HG03097 (cell line): ENCODE measurements around the gene FSTL1.

Experiments used
- ATAC-seq: cut with Tn5 transposase; IDR thresholded peaks from one replicate; pipeline ENCODE4 v1.9.1; 2021; ENCODE audit not compliant: unreplicated experiment, low FRiP score

The FSTL1 gene

DNA sequence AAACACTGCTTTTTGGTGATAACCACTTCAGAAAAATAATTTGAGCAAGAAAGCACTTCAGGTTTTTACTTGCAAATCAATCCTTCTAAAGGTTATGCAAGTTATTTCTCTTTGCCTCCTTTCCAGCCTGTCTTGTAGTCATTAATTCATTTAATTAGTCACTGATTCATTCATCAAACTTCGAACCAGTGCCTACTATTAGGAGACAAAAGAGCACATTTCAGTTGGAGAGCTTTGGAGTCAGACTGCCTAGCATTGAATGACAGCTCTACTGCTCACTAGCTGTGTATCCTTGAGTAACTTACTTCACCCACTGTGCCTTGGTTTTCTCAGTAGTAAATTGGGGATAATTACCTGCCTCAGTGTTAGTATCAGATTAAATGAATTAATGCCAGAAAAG is 86.7 kb downstream of the FSTL1 start:
- no peak for ATAC-seq

DNA sequence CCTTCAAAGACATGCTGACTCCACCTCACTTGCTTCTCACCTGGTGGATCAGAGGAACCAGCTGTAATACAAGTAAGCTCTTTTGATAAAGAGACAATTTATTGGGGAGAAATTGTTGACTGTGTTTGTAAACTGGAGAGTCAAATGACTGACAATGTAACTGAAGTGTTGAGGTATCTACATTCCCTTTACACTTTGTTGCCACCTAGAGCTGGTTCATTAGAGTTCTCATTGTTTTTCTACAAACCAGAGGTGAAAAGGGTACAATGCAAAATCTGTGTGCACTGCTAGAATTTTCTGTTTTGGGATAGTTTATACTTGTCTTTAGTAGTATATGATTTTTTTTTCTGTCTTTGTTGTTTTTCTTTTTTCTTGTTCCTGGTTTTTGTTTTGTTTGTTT is 93.0 kb downstream of the FSTL1 start:
- no peak for ATAC-seq

DNA sequence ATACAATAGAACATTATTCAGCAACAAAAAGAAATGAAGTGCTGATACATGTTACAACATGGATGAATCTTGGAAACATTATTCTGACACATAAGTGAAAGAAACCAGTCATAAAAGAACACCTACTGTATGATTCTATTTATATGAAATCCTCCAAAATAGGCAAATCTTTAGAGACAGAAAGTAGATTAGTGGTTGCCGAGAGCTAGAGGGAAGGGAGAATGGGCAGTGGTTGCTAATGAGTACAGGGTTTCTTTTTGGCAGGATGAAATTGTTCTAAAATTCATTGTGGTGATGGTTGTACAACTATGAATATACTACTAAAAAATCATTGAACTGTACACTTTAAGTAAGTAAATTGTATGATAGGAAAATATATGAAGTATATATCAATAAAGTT is 95.3 kb downstream of the FSTL1 start:
- ATAC-seq = no peak

DNA sequence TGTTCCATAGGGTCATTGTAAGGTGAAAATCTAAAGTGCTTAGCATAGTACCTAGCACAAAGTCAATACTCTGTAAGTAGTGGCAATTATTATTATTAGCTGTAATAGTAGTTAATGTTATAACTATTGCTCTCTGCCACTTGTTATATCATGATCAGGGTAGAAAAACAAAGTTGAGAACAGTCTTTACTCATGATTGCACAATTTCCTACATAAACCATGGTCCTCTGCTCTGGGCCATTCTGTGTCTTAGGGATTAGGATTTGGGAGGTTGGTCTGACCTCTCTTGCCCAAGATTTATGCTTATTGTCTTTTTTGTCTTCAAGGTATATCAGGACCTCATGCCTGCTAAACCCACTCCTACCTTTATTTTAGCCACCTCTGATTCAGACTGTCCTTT is 97.3 kb downstream of the FSTL1 start:
- no peak for ATAC-seq

DNA sequence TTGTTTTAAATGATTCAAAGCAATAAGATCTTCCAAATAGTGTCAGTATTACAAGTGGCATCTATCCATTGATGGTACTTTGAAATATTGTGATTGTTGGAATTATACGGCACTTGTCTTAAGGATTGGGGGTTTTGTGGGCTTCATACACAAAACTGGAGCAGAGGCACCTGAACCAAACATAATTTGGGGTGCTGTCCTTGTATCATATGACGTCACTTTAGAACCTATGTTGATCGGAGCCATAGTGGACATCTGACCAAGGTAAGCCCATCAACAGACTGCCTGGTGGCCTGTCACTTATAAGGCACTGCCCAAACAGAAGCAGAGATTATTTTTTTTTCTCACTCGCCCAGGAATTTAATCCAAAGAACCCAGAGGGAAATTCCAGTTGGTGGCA is 98.8 kb downstream of the FSTL1 start:
- no peak for ATAC-seq

DNA sequence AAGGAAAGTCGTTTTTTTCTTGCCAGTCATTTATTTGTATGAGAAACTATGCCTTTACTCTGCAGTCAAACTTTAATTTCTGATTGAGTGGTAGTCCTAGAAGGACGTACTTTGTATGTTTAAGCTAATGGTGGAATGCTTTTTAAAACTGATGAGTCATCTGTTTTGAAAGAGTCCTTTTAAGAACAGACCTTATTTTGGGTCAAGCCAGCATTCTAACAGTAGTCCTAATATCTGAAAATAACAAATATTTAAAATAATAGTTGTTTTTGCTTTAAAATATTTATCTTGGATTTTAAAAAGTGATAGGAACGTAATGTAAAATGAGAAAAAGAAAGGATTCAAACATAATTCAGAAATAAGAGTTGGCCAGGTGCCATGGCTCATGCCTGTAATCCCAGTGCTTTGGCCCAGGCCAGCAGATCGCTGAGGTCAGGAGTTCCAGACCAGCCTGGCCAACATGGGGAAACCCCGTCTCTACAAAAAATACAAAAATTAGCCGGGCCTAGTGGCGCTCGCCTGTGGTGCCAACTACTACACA is 100.3 kb downstream of the FSTL1 start:
- ATAC-seq = no peak

DNA sequence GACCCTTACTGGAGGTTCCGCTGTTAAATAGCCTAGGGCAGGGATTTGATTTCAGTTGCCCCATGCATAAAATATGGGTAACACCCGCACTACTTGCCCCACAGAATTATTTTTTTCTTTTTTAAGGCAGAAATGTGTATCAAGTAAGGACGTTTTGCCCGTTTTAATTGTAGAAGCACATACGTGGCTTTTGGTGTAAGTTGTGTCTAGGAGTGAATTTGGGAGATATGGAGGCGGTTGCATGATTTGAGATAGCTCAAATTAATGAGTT is 101.0 kb downstream of the FSTL1 start:
- no peak for ATAC-seq

DNA sequence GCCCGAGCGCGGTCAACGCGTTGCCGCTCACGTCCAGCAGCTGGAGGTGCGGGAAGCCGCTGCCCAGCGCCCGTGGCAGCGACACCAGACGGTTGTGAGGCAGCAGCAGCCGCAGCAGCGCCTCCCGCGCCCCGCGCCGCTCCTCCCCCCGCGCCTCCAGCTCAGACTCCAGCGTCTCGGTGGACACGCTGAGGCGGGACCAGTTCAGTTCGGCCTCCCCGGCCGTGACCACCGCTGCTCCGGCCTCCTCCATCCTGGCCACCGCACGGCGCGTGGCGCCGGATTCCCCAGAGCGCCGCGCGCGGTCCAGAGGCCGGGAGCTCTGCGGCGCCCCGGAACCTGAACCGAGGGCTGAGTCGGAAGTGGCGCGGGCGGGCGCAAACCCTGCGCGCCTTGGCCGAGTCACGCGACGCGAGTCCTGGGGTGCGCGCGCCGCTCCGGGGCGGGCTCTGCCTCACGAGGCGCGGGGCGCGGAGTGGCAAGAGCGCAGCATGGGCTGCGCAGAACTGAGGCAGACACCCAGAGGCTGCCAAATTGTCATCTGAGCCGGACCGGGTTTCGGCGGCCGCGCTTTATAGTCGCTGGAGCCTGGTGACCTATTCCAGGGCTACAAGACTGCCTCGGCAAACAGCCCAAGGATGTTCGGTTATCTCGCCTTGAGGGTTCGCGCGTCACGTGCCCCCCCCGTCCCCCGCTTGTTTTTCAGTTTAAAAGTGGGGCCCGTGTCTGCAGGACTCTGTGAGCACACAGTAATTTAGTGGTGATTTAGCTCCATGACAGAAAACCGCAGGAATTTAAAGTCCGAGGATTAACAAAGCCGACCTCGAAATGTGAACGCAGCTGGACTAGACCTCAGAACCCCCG is 101.6 kb downstream of the FSTL1 start, which contains the start of gene LRRC58:
Gene LRRC58 (minus strand): TSS at position 364 of the 864 bp plus-strand sequence. CDS start 111 bp downstream, at position 253.
- peak; percentile 91 for ATAC-seq

DNA sequence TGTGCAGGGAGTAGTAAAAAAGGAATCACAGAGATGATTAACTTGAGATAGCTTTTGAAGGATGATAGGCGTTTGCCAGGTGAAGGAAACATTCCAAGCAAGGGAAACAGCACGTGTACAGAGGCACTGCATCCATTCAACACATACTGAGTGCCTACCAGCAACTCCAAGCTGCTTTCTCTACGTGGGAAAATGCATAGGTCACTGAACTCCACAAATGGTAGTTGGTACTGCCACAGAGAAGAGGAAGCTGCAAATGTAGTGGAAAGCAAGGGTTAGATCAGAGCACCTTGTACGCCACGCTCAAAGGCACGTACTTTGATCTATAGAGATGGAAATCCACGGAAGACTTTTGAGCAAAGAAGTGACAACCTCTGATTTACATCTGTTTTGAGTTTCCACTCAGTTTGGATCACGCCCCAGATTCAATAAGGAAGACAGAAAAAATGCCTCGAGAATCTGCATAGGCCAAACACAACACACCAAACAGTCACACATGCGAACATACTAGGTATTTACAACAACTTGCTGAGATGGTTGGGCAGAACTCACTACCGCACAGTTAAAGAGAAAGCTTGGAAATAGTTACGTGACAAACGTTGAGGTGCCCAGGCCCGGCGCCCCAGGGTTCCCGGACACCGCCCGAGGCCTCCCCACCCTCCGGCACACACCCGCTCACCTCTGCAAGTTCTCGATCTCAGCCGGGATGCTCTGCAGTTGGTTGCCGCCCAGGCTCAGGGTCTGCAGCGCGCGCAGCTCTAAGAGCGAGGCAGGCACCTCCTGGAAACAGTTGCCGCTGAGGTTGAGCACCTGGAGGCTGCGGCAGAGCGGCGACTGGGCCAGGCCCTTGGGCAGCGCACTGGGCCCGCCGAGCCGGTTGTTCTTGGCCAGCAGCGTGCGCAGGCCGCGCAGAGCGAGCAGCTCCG is 102.5 kb downstream of the FSTL1 start:
- ATAC-seq = peak; percentile 37

DNA sequence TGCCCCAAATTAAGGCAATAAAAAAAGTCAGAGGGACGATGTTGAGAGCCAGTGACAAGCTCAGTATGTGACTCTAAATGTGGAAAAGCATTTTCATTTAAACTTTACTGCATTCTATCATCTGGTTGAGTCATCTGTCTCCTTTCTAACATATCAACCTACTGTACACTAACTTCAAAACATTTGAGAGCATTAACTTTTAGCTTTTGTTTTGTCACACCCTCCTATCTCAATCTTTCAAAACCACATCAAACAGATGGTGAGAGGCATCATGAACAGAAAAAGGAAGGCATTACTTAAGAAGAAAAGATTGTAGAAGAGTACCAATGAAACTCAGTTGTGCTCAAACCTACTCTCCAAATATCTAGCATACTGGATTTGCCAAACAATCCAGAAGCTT is 106.4 kb downstream of the FSTL1 start:
- ATAC-seq = no peak
